ENCODE data around the gene DBNDD1. TPM values are rescaled to one million over a fixed set of nuclear protein-coding genes. Genes with fewer than 3 reads are reported as not detected.

Gene DBNDD1
- total and polyA plus RNA-seq, 4 donors = 0.09 to 1.5 (median 0.82) TPM

DNA sequence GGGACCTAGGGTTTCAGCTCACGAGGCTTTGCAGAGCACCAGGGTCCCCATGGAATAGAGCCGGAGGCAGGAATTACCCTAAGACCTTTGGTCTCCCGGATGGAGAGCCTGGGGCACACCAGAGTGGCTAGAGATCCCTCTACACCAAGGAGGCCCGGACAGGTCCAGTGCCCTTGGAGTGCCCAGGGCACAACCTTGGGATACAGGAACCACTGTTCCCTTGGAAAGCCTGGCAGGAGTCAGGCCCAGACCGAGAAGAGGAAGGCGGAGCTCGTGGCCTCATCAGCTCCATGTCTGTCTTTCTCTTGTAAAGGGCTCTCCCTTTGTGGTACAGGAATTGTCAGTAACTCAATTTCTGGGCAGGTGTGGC, 3.8 kb upstream of the DBNDD1 start (continued):
- no peak for TF ChIP-seq EGR1 (IDR thresholded peaks at IDR 0.05; ENCODE audit: low read depth in 2 of 2)
- TF ChIP-seq HNF4G (IDR thresholded peaks at IDR 0.05) = no peak
- TF ChIP-seq FOXA1 (IDR thresholded peaks at IDR 0.05) = no peak
- TF ChIP-seq SP1 (IDR thresholded peaks at IDR 0.05) = no peak
- TF ChIP-seq, protein P1, sequence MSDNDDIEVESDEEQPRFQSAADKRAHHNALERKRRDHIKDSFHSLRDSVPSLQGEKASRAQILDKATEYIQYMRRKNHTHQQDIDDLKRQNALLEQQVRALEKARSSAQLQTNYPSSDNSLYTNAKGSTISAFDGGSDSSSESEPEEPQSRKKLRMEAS (IDR thresholded peaks at IDR 0.05) = no peak

DNA sequence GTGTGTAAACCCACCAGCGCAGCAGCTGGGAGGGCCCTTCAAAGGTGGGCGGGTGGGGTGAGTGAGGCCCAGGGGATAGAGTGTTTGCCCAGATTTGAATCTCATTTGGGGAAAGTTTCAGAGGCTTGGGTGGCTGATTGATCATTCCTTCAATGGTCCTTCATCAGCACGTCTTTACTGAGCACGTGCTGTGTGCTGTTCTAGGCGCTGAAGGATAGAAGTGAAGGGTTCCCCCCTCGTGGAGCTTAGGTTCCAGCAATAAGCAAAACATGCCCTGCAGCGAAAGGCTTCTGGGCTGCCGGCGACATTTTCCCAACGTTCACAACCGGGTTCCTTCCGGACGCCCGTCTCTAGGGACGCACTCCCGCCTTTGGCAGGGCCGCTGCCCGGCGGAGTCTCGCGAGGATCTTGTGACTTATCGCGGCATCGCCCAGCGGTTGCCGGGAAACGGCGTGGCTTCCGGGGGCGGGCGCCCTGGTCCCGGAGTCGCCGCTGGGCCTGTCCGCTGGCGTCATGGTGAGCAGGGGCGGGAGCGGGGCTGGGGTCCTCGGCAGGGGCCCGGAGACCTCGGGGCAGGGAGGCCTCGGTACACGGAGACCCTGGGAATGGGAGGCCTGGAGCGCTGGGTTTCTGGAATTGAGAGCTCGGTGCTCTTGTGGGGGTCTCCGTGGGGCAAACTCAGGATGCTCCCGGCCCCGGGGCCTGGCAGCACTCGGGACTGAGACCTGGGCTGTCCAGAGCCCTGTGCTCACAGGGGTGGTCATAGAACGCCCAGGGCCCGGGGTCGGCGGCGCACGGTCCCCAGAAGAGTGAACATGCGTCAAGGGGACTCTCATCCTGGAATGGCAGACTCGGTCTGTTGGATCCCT, 3.2 kb upstream of the DBNDD1 start:
- Histone ChIP-seq H3K9me3 (ENCODE audit: control insufficient read depth in 4 of 4, low read length in 3 of 4) (no peaks in the 10 kb centered on the region), H3K36me3 (ENCODE audit: control insufficient read depth in 4 of 4, insufficient read depth in 3 of 4, low read depth in 1 of 4, low read length in 3 of 4) (no peaks in the 10 kb centered on the region), H3K27ac (ENCODE audit: low read depth in 1 of 2, low read length in 2 of 2) (peak overlapping the region in 1 of 2 donors; percentile 47), H3K27me3 (ENCODE audit: control insufficient read depth in 4 of 4, insufficient read depth in 4 of 4, low read length in 3 of 4) (no peaks in the 10 kb centered on the region), H3K4me3 (ENCODE audit: low read depth in 1 of 3, low read length in 3 of 3) (peak overlapping the region; percentile 69 to 85 (median 73)), H3K9ac (ENCODE audit: low read depth in 1 of 2, low read length in 2 of 2) (no peak overlapping the region), H3K4me1 (ENCODE audit: control insufficient read depth in 4 of 4, insufficient read depth in 4 of 4, low read length in 3 of 4) (peaks cover 2 to 21% (median 14%) of the 10 kb centered on the region in 4 donors)
- TF ChIP-seq GABPA (IDR thresholded peaks at IDR 0.05 in 1 of 2, conservative IDR thresholded peaks at IDR 0.05 in 1 of 2) (peak in 1 of 2 donors; percentile 64), FOXA2 (IDR thresholded peaks at IDR 0.05) (no peak), HNF4G (IDR thresholded peaks at IDR 0.05) (no peak), SP1 (IDR thresholded peaks at IDR 0.05) (no peak), TAF1 (conservative IDR thresholded peaks at IDR 0.05) (no peak), YY1 (IDR thresholded peaks at IDR 0.05) (peak; percentile 69), EGR1 (IDR thresholded peaks at IDR 0.05; ENCODE audit: low read depth in 2 of 2) (peak; percentile 57 to 65), RXRA (IDR thresholded peaks at IDR 0.05) (no peak)
- TF ChIP-seq, protein P2, sequence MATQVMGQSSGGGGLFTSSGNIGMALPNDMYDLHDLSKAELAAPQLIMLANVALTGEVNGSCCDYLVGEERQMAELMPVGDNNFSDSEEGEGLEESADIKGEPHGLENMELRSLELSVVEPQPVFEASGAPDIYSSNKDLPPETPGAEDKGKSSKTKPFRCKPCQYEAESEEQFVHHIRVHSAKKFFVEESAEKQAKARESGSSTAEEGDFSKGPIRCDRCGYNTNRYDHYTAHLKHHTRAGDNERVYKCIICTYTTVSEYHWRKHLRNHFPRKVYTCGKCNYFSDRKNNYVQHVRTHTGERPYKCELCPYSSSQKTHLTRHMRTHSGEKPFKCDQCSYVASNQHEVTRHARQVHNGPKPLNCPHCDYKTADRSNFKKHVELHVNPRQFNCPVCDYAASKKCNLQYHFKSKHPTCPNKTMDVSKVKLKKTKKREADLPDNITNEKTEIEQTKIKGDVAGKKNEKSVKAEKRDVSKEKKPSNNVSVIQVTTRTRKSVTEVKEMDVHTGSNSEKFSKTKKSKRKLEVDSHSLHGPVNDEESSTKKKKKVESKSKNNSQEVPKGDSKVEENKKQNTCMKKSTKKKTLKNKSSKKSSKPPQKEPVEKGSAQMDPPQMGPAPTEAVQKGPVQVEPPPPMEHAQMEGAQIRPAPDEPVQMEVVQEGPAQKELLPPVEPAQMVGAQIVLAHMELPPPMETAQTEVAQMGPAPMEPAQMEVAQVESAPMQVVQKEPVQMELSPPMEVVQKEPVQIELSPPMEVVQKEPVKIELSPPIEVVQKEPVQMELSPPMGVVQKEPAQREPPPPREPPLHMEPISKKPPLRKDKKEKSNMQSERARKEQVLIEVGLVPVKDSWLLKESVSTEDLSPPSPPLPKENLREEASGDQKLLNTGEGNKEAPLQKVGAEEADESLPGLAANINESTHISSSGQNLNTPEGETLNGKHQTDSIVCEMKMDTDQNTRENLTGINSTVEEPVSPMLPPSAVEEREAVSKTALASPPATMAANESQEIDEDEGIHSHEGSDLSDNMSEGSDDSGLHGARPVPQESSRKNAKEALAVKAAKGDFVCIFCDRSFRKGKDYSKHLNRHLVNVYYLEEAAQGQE (IDR thresholded peaks at IDR 0.05) = no peak
- TF ChIP-seq, protein P1 (IDR thresholded peaks at IDR 0.05) = peak; percentile 87
- TF ChIP-seq, protein P3, sequence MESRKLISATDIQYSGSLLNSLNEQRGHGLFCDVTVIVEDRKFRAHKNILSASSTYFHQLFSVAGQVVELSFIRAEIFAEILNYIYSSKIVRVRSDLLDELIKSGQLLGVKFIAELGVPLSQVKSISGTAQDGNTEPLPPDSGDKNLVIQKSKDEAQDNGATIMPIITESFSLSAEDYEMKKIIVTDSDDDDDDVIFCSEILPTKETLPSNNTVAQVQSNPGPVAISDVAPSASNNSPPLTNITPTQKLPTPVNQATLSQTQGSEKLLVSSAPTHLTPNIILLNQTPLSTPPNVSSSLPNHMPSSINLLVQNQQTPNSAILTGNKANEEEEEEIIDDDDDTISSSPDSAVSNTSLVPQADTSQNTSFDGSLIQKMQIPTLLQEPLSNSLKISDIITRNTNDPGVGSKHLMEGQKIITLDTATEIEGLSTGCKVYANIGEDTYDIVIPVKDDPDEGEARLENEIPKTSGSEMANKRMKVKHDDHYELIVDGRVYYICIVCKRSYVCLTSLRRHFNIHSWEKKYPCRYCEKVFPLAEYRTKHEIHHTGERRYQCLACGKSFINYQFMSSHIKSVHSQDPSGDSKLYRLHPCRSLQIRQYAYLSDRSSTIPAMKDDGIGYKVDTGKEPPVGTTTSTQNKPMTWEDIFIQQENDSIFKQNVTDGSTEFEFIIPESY (IDR thresholded peaks at IDR 0.05) = peak; percentile 99
- WGBS = 6% methylated on average over 57 of the region's 57 CpGs
- DNase-seq (ENCODE audit: low spot score) = peak; percentile 86

DNA sequence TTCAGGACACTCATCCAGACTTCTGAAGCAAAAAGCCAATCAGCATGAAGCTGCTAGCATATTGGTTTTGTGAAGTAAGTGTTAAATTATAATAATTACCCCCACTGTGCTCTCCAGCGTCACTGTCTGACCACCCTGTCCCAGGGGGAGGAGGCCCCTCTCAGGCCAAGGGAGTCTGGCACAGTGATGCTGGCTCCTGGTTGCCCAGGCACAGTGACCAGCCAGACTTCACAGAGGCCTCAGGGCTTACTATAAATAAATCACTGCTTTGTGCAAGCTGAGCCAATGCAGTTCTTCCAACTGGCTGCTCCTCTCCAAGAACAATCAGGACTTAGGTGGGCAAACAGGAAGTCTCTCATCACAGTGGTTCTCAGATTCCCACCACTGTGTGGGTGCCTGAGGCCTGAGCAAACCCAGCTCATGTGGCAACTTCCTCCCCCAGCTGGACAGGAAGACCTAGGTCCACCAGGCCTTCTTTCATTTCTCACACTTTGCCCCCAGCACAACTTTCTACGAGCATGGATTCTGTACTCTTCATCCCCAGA, 1.7 kb upstream of the DBNDD1 start:
- 94% methylated on average over 2 of the region's 2 CpGs for WGBS
- H3K4me1 ChIP-seq (ENCODE audit: control insufficient read depth in 4 of 4, insufficient read depth in 4 of 4, low read length in 3 of 4) = peaks cover 2 to 27% (median 17%) of the 10 kb centered on the region in 4 donors
- DNase-seq (ENCODE audit: low spot score) = no peak

More for the DNA sequence above, 1.7 kb upstream of the DBNDD1 start:
- Histone ChIP-seq H3K27ac (ENCODE audit: low read depth in 1 of 2, low read length in 2 of 2) (no peak overlapping the region), H3K4me3 (ENCODE audit: low read depth in 1 of 3, low read length in 3 of 3) (no peak overlapping the region), H3K9ac (ENCODE audit: low read depth in 1 of 2, low read length in 2 of 2) (no peak overlapping the region), H3K36me3 (ENCODE audit: control insufficient read depth in 4 of 4, insufficient read depth in 3 of 4, low read depth in 1 of 4, low read length in 3 of 4) (no peaks in the 10 kb centered on the region), H3K9me3 (ENCODE audit: control insufficient read depth in 4 of 4, low read length in 3 of 4) (no peaks in the 10 kb centered on the region), H3K27me3 (ENCODE audit: control insufficient read depth in 4 of 4, insufficient read depth in 4 of 4, low read length in 3 of 4) (no peaks in the 10 kb centered on the region)
- TF ChIP-seq, protein P1 (IDR thresholded peaks at IDR 0.05) = no peak
- TF ChIP-seq NR2F2 (IDR thresholded peaks at IDR 0.05) (no peak), JUND (IDR thresholded peaks at IDR 0.05) (no peak), FOXA2 (IDR thresholded peaks at IDR 0.05) (no peak), HNF4A (conservative IDR thresholded peaks at IDR 0.05) (no peak)
- TF ChIP-seq, protein P4, sequence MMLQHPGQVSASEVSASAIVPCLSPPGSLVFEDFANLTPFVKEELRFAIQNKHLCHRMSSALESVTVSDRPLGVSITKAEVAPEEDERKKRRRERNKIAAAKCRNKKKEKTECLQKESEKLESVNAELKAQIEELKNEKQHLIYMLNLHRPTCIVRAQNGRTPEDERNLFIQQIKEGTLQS (IDR thresholded peaks at IDR 0.05) = no peak
